Mesenteric fat pad (tissue), 1 donor: Measurements from ENCODE around the gene UTP25. TPM values are rescaled to one million over a fixed set of nuclear protein-coding genes. Genes with fewer than 3 reads are reported as not detected.
"Not testable (repeated sequence)": the region's sequence is repeated elsewhere in the genome, so short reads cannot be mapped to it uniquely, and the experiment has no call there.

Experiments used
- DNase-seq: peaks from one replicate; pipeline ENCODE4 v3.0.0-alpha.2; 2020; ENCODE audit warnings: low spot score
- total RNA-seq: library from RNA; stranded (reverse); fragmentation: NEBNext Ultra II Directional; extraction: Animal tissue kit (Norgen Biotek cat#: 25700); gene quantifications from one replicate; pipeline ENCODE4 v1.2.1, GENCODE V29; 2021
- donor health status: DM: yes; HTN: yes; CAD: no.

Gene UTP25
- total RNA-seq, 1 donor from 2014 or later, result 7.3 TPM

GRCh38 chr1:209890641-209891330 lies 63.0 kb downstream of the UTP25 start:
- DNase-seq, result no peak

GRCh38 chr1:209893751-209894150 lies 66.0 kb downstream of the UTP25 start:
- no peak for DNase-seq

- DNase-seq, result no peak
Observed at GRCh38 chr1:209895709-209896108, 67.9 kb downstream of the UTP25 start.

- no peak for DNase-seq
Observed at GRCh38 chr1:209896346-209896745, 68.6 kb downstream of the UTP25 start.

DNA sequence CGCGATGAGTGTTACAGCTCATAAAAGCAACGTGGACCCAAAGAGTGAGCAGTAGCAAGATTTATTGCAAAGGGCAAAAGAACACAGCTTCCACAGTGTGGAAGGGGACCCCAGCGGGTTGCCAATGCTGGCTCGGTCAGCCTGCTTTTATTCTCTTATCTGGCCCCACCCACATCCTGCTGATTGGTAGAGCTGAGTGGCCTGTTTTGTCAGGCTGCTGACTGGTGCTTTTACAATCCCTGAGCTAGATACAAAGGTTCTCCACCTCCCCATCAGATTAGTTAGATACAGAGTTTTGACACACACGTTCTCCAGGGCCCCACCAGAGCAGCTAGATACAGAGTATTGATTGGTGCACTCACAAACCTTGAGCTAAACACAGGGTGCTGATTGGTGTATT lies 70.5 kb downstream of the UTP25 start:
- not testable (repeated sequence) for DNase-seq

GRCh38 chr1:209898851-209899250 lies 71.1 kb downstream of the UTP25 start:
- not testable (repeated sequence) for DNase-seq

- DNase-seq, result no peak
Observed at GRCh38 chr1:209899948-209900347, 72.2 kb downstream of the UTP25 start.

DNA sequence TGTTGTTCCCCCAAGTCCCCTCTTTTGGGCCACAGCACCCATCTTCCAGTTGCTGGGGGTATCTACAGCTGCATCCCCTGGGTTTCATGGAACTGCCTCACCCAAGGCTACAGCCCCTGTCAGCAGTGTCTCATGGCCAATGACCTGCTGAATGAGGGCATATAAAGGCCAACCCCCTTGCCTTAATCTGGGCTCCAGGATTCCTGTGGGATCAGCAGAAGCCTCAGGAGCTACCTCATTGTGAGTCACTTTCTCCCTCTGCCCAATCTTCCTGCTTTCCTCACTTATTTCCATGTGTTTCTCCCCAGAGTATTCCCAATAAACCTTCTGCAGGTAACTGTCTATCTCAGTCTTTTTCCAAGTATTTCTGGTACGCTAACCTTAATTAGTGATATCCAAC lies 73.0 kb downstream of the UTP25 start:
- DNase-seq, result no peak

- no peak for DNase-seq
Observed at GRCh38 chr1:209901211-209901610, 73.4 kb downstream of the UTP25 start.

GRCh38 chr1:209904774-209905173 lies 77.0 kb downstream of the UTP25 start:
- DNase-seq, result not testable (repeated sequence)

Other genes starting within 250 kb of the UTP25 start
- gene CAMK1G, start 244.3 kb upstream of the UTP25 start, total RNA-seq, result not detected
- gene LAMB3, start 175.5 kb upstream of the UTP25 start, total RNA-seq, result 35.6 TPM
- gene G0S2, start 152.6 kb upstream of the UTP25 start, total RNA-seq, result 2,798 TPM
- gene HSD11B1, start 123.1 kb upstream of the UTP25 start, total RNA-seq, result 83.7 TPM
- 3.7 TPM for gene TRAF3IP3, start 71.9 kb upstream of the UTP25 start, total RNA-seq
- 1.2 TPM for gene C1orf74, start 43.4 kb upstream of the UTP25 start, total RNA-seq
- 0.74 TPM for gene IRF6, start 21.8 kb upstream of the UTP25 start, total RNA-seq
- not detected for gene SYT14, start 110.2 kb downstream of the UTP25 start, total RNA-seq